Natural killer cell (primary cell): ENCODE data around the gene ZNF100. TPM values are rescaled to one million over a fixed set of nuclear protein-coding genes. Genes with fewer than 3 reads are reported as not detected.
A peak's percentile ranks its signal among the peaks of the same experiment; 100 is the strongest.
"Not testable (repeated sequence)": the region's sequence is repeated elsewhere in the genome, so short reads cannot be mapped to it uniquely, and the experiment has no call there.

Experiments
- ATAC-seq, 3 donors: fragments of 150-1000 bp in 2 of 3; fragments of 200-7000 bp in 1 of 3; cut with Tn5 transposase; 1 replicate in 1 of 3; 2 replicates in 2 of 3; pipeline ENCODE4 v1.10.0; 2021; ENCODE audit warnings: mild to moderate bottlenecking in 2 of 3, moderate library complexity in 2 of 3
- DNase-seq, 2 donors: peaks; one replicate each; pipeline versions ENCODE4 v3.0.0 to v3.0.0-alpha.2; 2013 to 2021; ENCODE audit warnings: mixed read lengths in 1 of 2
- H3K27ac ChIP-seq: one replicate; pipeline ENCODE4 v1.5.1; 2013; ENCODE audit warnings: mild to moderate bottlenecking, low read length
- H3K27me3 ChIP-seq: one replicate; pipeline ENCODE4 v1.6.1; 2013; ENCODE audit warnings: low read length; ENCODE audit not compliant: control insufficient read depth, insufficient read depth
- H3K36me3 ChIP-seq: one replicate; pipeline ENCODE4 v1.6.1; 2013; ENCODE audit warnings: low read length; ENCODE audit not compliant: control insufficient read depth, insufficient read depth
- H3K4me1 ChIP-seq: one replicate; pipeline ENCODE4 v1.6.1; 2013; ENCODE audit warnings: low read length; ENCODE audit not compliant: control insufficient read depth, insufficient read depth
- H3K4me3 ChIP-seq: one replicate; pipeline ENCODE4 v1.5.1; 2013; ENCODE audit warnings: low read length
- H3K9me3 ChIP-seq: one replicate; pipeline ENCODE4 v1.6.1; 2013; ENCODE audit warnings: low read length; ENCODE audit not compliant: control insufficient read depth, insufficient read depth
- H3K27ac Mint-ChIP-seq, 2 donors: one replicate each; pipeline ENCODE4 v1.8.0; 2022; ENCODE audit warnings: mild to moderate bottlenecking in 2 of 2, mixed read lengths in 2 of 2, moderate library complexity in 1 of 2
- H3K27me3 Mint-ChIP-seq, 2 donors: one replicate each; pipeline ENCODE4 v1.8.0; 2022; ENCODE audit warnings: low read depth in 2 of 2, mixed read lengths in 2 of 2
- H3K36me3 Mint-ChIP-seq: one replicate; pipeline ENCODE4 v1.8.0; 2022; ENCODE audit warnings: mixed read lengths
- H3K4me1 Mint-ChIP-seq, 2 donors: one replicate each; pipeline ENCODE4 v1.8.0; 2022; ENCODE audit warnings: mixed read lengths in 2 of 2
- H3K4me3 Mint-ChIP-seq: one replicate; pipeline ENCODE4 v1.8.0; 2022; ENCODE audit warnings: mild to moderate bottlenecking, moderate library complexity, mixed read lengths
- H3K9me3 Mint-ChIP-seq, 2 donors: one replicate each; pipeline ENCODE4 v1.8.0; 2022; ENCODE audit warnings: mixed read lengths in 2 of 2
- CTCF ChIP-seq: fragments of 200-600 bp; IDR thresholded peaks from one replicate; pipeline ENCODE4 v1.8.0; 2022; ENCODE audit warnings: antibody characterized with exemption
- WGBS: methylation state at CpG from one replicate; pipeline ENCODE4 v1.1.7; 2013; ENCODE audit warnings: missing lambda C conversion rate; ENCODE audit not compliant: insufficient coverage; 5-methylcytosine and 5-hydroxymethylcytosine counted together
- intact Hi-C: fragments of 100-400 bp; cut with micrococcal nuclease; formaldehyde crosslinking; loops from one replicate; pipeline ENCODE4 v1.14.2; 2022
- total RNA-seq, 4 donors: library from RNA; stranded (reverse); fragments of 120-200 nt in 1 of 4; gene quantifications; one replicate each; pipeline versions ENCODE4 v1.2.3 to v1.2.4, GENCODE V29; 2013 to 2022

Gene ZNF100
- total RNA-seq, 3 donors from 2014 or later (not counting 1 experiment from before 2014, with no cell fraction given), result 7.9 to 16.9 (median 9.5) TPM

- TF ChIP-seq CTCF, result no peak
- H3K27me3 ChIP-seq, result no peaks in the 10 kb centered on the region
- H3K4me1 Mint-ChIP-seq, result peaks cover 0 to 5% of the 10 kb centered on the region in 2 donors
- peaks cover 5% of the 10 kb centered on the region for H3K9me3 ChIP-seq
- no peak overlapping the region for H3K4me3 ChIP-seq
- peak in 2 of 3 donors; percentile 68 to 84 for ATAC-seq
- H3K4me3 Mint-ChIP-seq, result peak overlapping the region; percentile 22
- H3K36me3 ChIP-seq, result no peaks in the 10 kb centered on the region
- no peaks in the 10 kb centered on the region for H3K36me3 Mint-ChIP-seq
- DNase-seq, result peak in 1 of 2 donors; percentile 38
- no peak overlapping the region for H3K27ac Mint-ChIP-seq
- H3K27ac ChIP-seq, result no peak overlapping the region
- H3K9me3 Mint-ChIP-seq, result peaks cover 0 to 10% of the 10 kb centered on the region in 2 donors
- intact Hi-C loops, result no loop called here
- peaks cover 9% of the 10 kb centered on the region for H3K4me1 ChIP-seq
- 78% methylated on average over 36 of the region's 38 CpGs for WGBS
- H3K27me3 Mint-ChIP-seq, result no peaks in the 10 kb centered on the region
These were observed 89.5 kb downstream of the ZNF100 start for GRCh38 chr19:21677696-21678418.

GRCh38 chr19:21674454-21674853 is 92.9 kb downstream of the ZNF100 start:
- intact Hi-C loops, result no loop called here
- Mint-ChIP-seq H3K27ac (no peak overlapping the region), H3K4me3 (no peak overlapping the region), H3K9me3 (peaks cover 0 to 7% of the 10 kb centered on the region in 2 donors), H3K27me3 (peaks cover 0 to 4% of the 10 kb centered on the region in 2 donors), H3K4me1 (peaks cover 0 to 5% of the 10 kb centered on the region in 2 donors), H3K36me3 (no peaks in the 10 kb centered on the region)
- no peak for TF ChIP-seq CTCF
- DNase-seq (no peak), ATAC-seq (no peak)
- Histone ChIP-seq H3K27me3 (no peaks in the 10 kb centered on the region), H3K36me3 (no peaks in the 10 kb centered on the region), H3K9me3 (no peaks in the 10 kb centered on the region), H3K4me1 (peaks cover 9% of the 10 kb centered on the region), H3K27ac (no peak overlapping the region), H3K4me3 (no peak overlapping the region)
- 72% methylated on average over 1 of the region's 1 CpG for WGBS

- not testable (repeated sequence) for DNase-seq
These were observed 93.9 kb downstream of the ZNF100 start for GRCh38 chr19:21673479-21673878.

More at GRCh38 chr19:21673479-21673878, 93.9 kb downstream of the ZNF100 start:
- H3K4me3 Mint-ChIP-seq, ATAC-seq, H3K27me3 ChIP-seq, H3K9me3 Mint-ChIP-seq, H3K27ac Mint-ChIP-seq, H3K36me3 ChIP-seq, H3K4me1 Mint-ChIP-seq, intact Hi-C loops, H3K36me3 Mint-ChIP-seq, H3K27ac ChIP-seq, H3K4me1 ChIP-seq, H3K4me3 ChIP-seq, H3K9me3 ChIP-seq, H3K27me3 Mint-ChIP-seq: not testable (repeated sequence)
- no CpG with 5 or more reads among the region's 2 CpGs for WGBS

Other genes with a start within 250 kb of the ZNF100 start
- gene ZNF43, start 68.6 kb upstream of the ZNF100 start, total RNA-seq, result 10 to 100 TPM; 21.6 to 36.8 (median 31.0) TPM
- 1 to 10 TPM in 2 of 3 donors, under 1 TPM in 1; 0.98 to 1.9 (median 1.2) TPM for gene ZNF208, start 243.4 kb upstream of the ZNF100 start, total RNA-seq